AG09319 (cell line): ENCODE data around the gene VPS51.
"Not testable (repeated sequence)": the region's sequence is repeated elsewhere in the genome, so short reads cannot be mapped to it uniquely, and the experiment has no call there.

Experiments used
- DNase-seq: peaks from one replicate; pipeline ENCODE4 v3.0.0-alpha.2; 2010; ENCODE audit warnings: low read depth; ENCODE audit errors: extremely low read depth
- CTCF ChIP-seq: IDR thresholded peaks from 2 replicates; pipeline ENCODE4 v1.5.1; 2011; ENCODE audit warnings: low read depth, mild to moderate bottlenecking, inconsistent platforms, low read length, moderate library complexity

VPS51 gene

DNA sequence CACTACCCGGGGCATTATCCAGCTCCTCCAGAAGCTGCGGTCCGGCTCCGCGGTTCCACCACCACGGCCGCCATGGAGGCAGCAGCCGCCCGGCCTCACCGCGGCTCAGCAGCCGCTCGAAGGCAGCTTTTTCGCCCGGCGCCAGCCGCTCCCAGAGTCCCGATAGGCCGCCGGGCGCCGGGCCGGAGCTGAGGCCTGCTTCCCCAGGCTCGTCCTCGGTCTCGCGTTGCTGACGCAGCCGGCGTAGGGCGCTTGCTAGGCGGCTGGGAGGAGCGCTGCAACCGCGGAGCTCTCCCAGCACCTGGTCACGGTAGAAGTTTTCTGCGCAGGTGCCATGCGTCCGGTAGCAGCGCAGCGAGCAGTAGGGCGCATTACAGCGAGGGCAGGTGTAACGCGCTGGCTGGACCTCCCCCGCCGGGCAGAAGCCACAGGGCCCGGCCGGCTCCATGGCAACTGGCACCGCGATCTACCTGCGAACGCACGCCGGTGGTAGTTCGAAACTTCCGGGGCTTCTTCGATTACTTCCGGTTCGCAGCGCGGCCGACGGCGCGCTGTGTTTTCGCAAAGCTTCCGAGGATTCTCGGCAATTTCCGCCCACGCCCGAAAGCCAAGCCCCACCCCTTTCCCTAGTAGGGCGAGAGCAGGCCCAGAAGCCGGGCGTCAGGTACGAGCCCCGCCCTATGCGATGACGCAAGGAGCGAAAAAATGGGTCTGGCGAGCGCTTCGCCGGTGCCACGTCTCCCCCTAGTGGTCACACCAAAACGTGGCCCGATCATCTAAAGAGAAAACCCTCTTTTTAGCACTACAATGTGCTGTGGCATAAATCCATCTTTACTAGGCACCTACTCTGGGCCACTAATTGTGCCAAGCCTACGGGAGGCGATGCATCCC, 21.4 kb downstream of the VPS51 start, which contains the start of gene ZNHIT2:
TSS of gene ZNHIT2 (minus strand) at position 496 of the 891 bp plus-strand sequence. CDS start at position 448, 48 bp downstream.
- DNase-seq, result peak; percentile 96
- TF ChIP-seq CTCF, result peak; percentile 93

- no peak for TF ChIP-seq CTCF
- DNase-seq, result no peak
These were observed 22.3 kb downstream of the VPS51 start for GRCh38 chr11:65118097-65118837.

DNA sequence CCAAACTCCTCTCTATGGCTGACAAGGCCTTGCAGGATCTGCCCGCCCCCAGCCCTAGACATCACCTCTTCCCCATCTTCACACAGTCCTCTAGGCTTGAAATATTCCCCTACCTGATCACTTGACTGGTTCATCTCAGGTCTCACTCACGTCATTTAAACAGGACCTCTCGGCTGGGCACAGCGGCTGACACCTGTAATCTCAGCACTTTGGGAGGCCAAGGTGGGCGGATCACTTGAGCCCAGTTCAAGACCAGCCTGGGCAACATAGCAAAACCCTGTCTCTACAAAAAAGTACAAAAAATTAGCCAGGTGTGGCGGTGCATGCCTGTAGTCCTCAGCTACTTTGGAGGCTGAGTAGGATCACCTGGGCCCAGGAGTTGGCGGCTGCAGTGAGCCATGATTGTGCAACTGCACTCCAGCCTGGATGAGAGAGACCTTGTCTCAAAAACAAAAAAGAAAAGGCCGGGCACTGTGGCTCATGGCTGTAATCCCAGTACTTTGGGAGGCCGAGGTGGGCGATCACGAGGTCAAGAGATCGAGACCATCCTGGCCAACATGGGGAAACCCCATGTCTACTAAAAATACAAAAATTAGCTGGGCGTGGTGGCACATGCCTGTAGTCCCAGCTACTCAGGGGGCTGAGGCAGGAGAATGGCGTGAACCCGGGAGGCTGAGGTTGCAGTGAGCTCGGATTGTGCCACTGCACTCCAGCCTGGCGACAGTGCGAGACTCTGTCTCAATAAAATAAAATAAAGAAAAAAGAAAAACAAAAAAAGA, 23.1 kb downstream of the VPS51 start:
- DNase-seq, result not testable (repeated sequence)

- DNase-seq, result no peak
- no peak for TF ChIP-seq CTCF
These were observed 23.6 kb downstream of the VPS51 start for GRCh38 chr11:65119670-65119995.

GRCh38 chr11:65120831-65121230, 24.8 kb downstream of the VPS51 start:
- DNase-seq, result no peak
- no peak for TF ChIP-seq CTCF

- TF ChIP-seq CTCF, result no peak
- no peak for DNase-seq
These were observed 25.4 kb downstream of the VPS51 start for GRCh38 chr11:65121447-65121864.

DNA sequence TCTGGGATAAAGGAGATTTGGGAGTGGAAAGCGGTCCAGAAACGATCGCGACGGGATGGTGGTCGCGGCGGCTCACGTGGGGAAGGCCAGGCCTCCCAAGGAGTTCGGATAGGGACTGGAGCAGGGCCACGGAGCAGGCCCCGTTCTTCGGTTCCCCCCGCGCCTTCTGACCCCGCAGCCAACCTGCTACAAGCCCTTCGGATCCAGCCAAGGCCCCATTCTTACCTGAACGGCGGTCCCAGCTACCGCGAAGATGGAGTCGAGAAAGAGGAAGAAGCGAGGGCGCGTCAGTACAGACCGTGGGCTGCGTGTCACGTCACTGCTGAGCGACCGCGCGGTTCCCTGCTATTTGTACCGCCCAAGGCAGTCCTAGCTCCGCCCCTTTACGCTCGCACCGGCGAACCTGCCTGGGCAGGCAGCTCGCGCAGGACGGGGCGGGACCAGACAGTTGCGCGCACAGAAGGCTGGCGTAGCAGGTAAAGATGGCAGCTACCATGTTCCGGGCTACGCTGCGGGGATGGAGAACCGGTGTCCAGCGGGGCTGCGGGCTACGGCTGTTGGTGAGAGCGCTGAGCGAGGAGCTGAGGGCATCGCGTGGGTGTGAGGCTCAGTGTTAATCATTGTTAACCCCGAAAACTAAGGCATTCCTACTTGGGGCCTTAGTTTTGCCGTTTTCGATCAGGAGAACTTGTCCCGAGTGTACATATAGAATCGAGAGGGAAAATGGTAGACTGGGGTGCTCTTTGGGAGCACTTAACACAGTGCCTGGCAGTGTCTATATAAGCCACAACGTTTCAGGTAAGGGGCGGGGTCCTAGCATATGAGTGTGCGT, 26.1 kb downstream of the VPS51 start, which contains the start of the genes FAU and MRPL49:
TSS of gene FAU (minus strand) at position 270 of the 832 bp plus-strand sequence. CDS start 321 bp downstream, outside the sequence.
TSS of gene MRPL49 (plus strand) at position 457 of the 832 bp plus-strand sequence. CDS start at position 483, 26 bp downstream.
- TF ChIP-seq CTCF, result no peak
- peak; percentile 88 for DNase-seq
